ENCODE results near the gene MORN5. TPM values are rescaled to one million over a fixed set of nuclear protein-coding genes. Genes with fewer than 3 reads are reported as not detected.

Gene MORN5
- total RNA-seq, 1 experiment from 2014 or later: not detected

DNA sequence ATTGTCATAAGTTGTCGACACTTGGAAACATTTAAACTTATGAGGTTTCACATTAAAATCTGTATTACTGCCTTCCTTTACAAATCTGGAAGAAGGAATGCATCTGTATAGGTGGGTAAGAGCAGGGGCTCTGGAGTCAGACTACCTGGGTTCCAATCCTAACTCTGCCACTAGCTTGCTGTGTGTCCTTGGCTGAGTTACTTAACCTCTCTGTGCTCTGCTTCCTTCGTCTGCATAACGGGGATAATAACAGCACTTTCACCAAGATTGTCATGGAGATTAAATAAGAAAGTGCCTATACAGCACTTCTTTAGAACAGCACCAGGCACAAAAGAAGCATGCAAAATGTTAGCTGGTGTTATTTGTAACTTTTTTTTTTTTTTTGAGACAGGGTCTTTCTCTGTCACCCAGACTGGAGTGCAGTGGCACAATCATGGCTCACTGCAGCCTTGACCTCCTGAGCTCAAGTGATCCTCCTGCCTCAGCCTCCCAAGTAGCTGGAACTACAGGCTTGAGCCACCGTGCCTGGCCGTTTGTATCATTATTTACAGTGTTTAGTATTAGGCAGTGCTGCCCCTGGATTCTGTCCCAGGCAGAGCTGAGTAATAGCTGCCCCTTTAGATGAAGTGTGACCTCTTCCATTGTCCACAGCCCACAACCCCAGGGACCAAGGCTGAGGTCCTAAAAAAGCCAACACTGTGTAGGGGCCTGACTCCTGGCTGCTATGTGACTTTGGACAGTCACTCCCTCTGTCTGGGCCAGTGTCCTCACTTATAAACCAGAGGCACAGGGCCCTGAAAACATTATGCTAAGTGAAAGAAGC is 41.2 kb upstream of the MORN5 start:
- no peaks in the 10 kb centered on the region for H3K27me3 ChIP-seq (ENCODE audit: control insufficient read depth, insufficient read depth, low read length)
- intact Hi-C loops (cut with micrococcal nuclease; ENCODE audit: unreplicated experiment) (no loop called here), in situ Hi-C loops (cut with HindIII; ENCODE audit: low pct_unique_long_range_greater_than_20kb, low sequenced_read_pairs) (no loop called here)
- CTCF ChIA-PET: interaction anchor here (0.6 kb wide), 1 partner anchor 19 kb away, joined by 5 read pairs; no protein-coding TSS in a partner anchor
- H3K27ac ChIP-seq (ENCODE audit: low read length): no peak overlapping the region
- H3K9me3 ChIP-seq (ENCODE audit: control insufficient read depth, insufficient read depth, low read depth, low read length): no peaks in the 10 kb centered on the region
- H3K4me1 ChIP-seq (ENCODE audit: control insufficient read depth, insufficient read depth, low read length): no peaks in the 10 kb centered on the region
- POLR2A ChIA-PET: no interaction called here
- TF ChIP-seq SIN3A (IDR thresholded peaks at IDR 0.05; ENCODE audit: borderline replicate concordance, insufficient read depth, low read depth, low read length): no peak
- TF ChIP-seq, protein P1, sequence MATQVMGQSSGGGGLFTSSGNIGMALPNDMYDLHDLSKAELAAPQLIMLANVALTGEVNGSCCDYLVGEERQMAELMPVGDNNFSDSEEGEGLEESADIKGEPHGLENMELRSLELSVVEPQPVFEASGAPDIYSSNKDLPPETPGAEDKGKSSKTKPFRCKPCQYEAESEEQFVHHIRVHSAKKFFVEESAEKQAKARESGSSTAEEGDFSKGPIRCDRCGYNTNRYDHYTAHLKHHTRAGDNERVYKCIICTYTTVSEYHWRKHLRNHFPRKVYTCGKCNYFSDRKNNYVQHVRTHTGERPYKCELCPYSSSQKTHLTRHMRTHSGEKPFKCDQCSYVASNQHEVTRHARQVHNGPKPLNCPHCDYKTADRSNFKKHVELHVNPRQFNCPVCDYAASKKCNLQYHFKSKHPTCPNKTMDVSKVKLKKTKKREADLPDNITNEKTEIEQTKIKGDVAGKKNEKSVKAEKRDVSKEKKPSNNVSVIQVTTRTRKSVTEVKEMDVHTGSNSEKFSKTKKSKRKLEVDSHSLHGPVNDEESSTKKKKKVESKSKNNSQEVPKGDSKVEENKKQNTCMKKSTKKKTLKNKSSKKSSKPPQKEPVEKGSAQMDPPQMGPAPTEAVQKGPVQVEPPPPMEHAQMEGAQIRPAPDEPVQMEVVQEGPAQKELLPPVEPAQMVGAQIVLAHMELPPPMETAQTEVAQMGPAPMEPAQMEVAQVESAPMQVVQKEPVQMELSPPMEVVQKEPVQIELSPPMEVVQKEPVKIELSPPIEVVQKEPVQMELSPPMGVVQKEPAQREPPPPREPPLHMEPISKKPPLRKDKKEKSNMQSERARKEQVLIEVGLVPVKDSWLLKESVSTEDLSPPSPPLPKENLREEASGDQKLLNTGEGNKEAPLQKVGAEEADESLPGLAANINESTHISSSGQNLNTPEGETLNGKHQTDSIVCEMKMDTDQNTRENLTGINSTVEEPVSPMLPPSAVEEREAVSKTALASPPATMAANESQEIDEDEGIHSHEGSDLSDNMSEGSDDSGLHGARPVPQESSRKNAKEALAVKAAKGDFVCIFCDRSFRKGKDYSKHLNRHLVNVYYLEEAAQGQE (IDR thresholded peaks at IDR 0.05; ENCODE audit: insufficient read depth in 1 of 2, low read depth in 2 of 2, low read length in 1 of 2): no peak
- no peak for TF ChIP-seq CTCF (IDR thresholded peaks at IDR 0.05)
- TF ChIP-seq TCF7L2 (IDR thresholded peaks at IDR 0.05; ENCODE audit: low read depth, low read length): no peak
- no peak for TF ChIP-seq POLR2AphosphoS5 (IDR thresholded peaks at IDR 0.05; ENCODE audit: low read depth, low read length)
- BruUV-seq (replicated peaks): no TSS peak
- no peak for ATAC-seq
- DNase-seq (ENCODE audit: low read depth, low spot score): no peak
- no peaks in the 10 kb centered on the region for H3K36me3 ChIP-seq (ENCODE audit: control insufficient read depth, insufficient read depth, low read length)
- no peak overlapping the region for H3K4me3 ChIP-seq (ENCODE audit: low read depth in 2 of 2, low read length in 2 of 2)

- CTCF ChIA-PET: interaction anchor here (0.6 kb wide), 1 partner anchor 20 kb away, joined by 5 read pairs; no protein-coding TSS in a partner anchor
- H3K27ac ChIP-seq (ENCODE audit: low read length): no peak overlapping the region
- intact Hi-C loops (cut with micrococcal nuclease; ENCODE audit: unreplicated experiment): no loop called here
- POLR2A ChIA-PET: no interaction called here
- no TSS peak for BruUV-seq (replicated peaks)
- H3K27me3 ChIP-seq (ENCODE audit: control insufficient read depth, insufficient read depth, low read length): no peaks in the 10 kb centered on the region
- H3K4me3 ChIP-seq (ENCODE audit: low read depth in 2 of 2, low read length in 2 of 2): no peak overlapping the region
- H3K9me3 ChIP-seq (ENCODE audit: control insufficient read depth, insufficient read depth, low read depth, low read length): no peaks in the 10 kb centered on the region
- no peak for TF ChIP-seq TCF7L2 (IDR thresholded peaks at IDR 0.05; ENCODE audit: low read depth, low read length)
- no peak for TF ChIP-seq CTCF (IDR thresholded peaks at IDR 0.05)
- no peak for TF ChIP-seq POLR2AphosphoS5 (IDR thresholded peaks at IDR 0.05; ENCODE audit: low read depth, low read length)
- no peak for TF ChIP-seq SIN3A (IDR thresholded peaks at IDR 0.05; ENCODE audit: borderline replicate concordance, insufficient read depth, low read depth, low read length)
- TF ChIP-seq, protein P1 (IDR thresholded peaks at IDR 0.05; ENCODE audit: insufficient read depth in 1 of 2, low read depth in 2 of 2, low read length in 1 of 2): no peak
- H3K4me1 ChIP-seq (ENCODE audit: control insufficient read depth, insufficient read depth, low read length): no peaks in the 10 kb centered on the region
- in situ Hi-C loops (cut with HindIII; ENCODE audit: low pct_unique_long_range_greater_than_20kb, low sequenced_read_pairs): no loop called here
- ATAC-seq (no peak), DNase-seq (ENCODE audit: low read depth, low spot score) (no peak)
- no peaks in the 10 kb centered on the region for H3K36me3 ChIP-seq (ENCODE audit: control insufficient read depth, insufficient read depth, low read length)
Measured at GRCh38 chr9:122119166-122119521, 40.6 kb upstream of the MORN5 start.

All from Panc1 (cell line).